Measurements from ENCODE around the gene C1orf167.

- TF ChIP-seq POLR2AphosphoS5 (IDR thresholded peaks at IDR 0.05; ENCODE audit: low read depth, low read length): no peak
- no peak for TF ChIP-seq POU2F2 (IDR thresholded peaks at IDR 0.05; ENCODE audit: low read depth, low read length)
- no peak for TF ChIP-seq POLR2A (IDR thresholded peaks at IDR 0.05; ENCODE audit: low read depth, low read length)
Measured at GRCh38 chr1:11784993-11785769, 23.2 kb downstream of the C1orf167 start.

All from GM12891 (cell line).